Activated CD4-positive, CD25-positive, alpha-beta regulatory T cell treated with anti-CD3 and anti-CD28 coated beads, Interleukin-2, amount 50 U/mL, for 72 hours (primary cell): ENCODE measurements around the gene KIAA1958.

Experiments
- DNase-seq: peaks from one replicate; pipeline ENCODE4 v3.0.0; 2021

The KIAA1958 gene

GRCh38 chr9:112680731-112681402 lies 194.2 kb downstream of the KIAA1958 start:
- no peak for DNase-seq

- DNase-seq: no peak
These were observed 202.6 kb downstream of the KIAA1958 start for GRCh38 chr9:112689161-112689740.

DNA sequence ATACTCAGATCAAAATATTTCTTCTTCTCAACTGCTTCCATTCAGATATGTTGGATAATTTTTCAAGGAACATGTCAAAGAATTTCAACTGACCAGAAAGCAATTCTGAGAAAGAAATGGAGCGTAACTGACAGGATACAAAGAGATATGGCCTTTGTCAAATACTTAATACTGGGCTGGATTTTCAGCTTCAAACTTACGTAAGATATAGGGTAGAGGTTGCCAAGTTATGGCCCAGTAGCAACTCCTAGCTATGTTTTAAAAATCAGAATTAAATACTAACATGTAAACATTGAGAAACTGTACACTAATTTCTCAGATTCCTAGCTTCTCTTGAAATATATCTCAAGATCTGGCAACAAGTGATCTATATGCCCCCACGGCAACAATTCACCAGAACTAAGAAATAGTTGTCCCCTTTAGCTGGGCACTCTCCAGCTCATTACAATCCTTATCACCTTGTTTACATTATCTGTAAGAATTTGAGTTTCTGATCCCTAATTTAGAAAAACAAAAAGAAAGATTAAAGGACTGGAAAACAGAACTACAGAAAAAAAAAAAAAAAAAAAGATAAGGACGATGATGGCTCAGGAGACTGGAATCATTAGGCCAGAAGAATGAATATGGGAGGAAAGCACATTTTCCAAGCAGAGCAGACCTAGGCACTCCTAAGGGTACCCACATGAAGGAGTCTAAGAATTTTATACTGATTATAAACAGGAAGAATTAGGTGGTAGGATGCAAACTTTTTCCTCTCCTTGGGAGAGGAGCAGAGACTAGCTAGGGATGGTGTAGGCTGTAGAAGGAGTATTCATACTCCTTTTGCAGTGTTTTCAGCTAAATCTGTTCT lies 208.3 kb downstream of the KIAA1958 start:
- no peak for DNase-seq

DNA sequence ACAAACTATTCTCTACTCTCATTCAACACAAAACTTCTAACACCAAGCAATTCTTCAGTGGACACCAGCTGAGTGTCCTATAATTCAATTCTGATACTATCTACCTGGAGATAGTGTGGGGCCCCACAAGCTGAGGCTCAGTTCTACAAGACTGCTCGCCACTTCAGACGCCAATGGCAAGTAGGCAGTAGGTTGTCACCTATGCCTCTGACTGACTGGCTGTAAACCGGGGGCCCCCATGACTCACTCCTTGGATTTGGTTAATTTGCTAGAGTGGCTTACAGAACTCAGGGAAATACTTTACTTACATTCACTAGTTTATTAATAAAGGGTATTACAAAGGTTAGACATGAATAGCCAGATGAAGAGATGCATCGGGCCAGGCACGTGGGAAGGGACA lies 209.8 kb downstream of the KIAA1958 start:
- DNase-seq: no peak

- DNase-seq: no peak
These were observed 212.6 kb downstream of the KIAA1958 start for GRCh38 chr9:112699230-112699629.

- DNase-seq: no peak
These were observed 213.5 kb downstream of the KIAA1958 start for GRCh38 chr9:112700085-112700484.

- no peak for DNase-seq
These were observed 216.7 kb downstream of the KIAA1958 start for GRCh38 chr9:112703304-112703703.

DNA sequence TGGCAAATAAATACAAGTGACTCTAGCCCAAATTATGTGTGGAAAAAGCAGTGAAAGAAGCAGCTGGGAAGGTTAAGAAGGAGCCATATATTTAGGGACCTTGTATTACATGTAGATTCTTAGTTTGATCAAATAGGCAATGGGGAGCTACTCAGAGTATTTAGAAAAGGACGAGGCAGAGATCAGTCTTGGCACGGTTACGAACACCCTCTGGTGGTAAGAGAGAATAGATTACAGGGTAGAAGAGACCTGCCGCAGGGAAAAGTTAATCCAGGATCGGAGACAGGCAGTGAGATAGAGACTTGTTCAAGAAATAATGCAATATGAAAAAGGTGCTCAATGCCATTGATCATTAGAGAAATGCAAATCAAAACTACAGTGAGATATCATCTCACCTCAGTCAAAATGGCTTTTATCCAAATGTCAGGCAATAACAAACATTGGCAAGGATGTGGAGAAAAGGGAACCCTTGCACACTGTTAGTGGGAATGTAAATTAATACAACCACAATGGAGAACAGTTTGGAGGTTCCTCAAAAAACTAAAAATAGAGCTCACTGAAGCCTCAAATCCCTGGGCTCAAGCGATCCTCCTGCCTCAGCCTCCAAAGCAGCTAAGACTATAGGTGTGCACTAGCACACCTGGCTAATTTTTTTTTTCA lies 219.3 kb downstream of the KIAA1958 start:
- DNase-seq: no peak

DNA sequence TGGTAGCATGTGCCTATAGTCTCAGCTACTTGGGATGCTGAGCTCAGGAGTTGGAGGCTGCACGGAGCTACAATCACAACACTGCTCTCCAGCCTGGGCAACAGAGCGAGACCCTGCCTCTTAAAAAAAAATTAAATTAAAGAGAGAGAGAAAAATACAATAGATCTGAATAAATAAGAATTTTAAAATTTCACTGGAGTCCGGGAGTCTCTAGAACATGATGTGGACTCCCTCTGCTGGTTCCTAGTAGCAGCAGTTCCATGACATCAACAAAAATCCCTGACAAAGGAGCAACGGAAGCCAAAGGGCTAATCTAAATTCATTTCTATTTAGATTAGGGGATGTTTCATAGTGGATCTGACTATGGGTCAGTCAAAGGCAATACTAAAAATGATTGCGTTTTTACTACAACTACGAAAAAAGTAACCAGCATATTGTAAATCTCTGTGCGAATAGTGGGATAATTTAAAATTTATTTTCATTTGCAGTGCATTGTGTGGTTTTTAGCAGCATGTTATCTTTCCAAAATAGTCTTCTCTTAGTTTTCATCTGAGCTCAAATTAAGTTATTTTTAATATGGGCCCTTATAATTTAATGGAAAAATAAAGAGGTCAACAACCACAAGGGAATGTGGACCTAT lies 224.5 kb downstream of the KIAA1958 start:
- DNase-seq: no peak

- DNase-seq: no peak
These were observed 226.1 kb downstream of the KIAA1958 start for GRCh38 chr9:112712678-112713077.

DNA sequence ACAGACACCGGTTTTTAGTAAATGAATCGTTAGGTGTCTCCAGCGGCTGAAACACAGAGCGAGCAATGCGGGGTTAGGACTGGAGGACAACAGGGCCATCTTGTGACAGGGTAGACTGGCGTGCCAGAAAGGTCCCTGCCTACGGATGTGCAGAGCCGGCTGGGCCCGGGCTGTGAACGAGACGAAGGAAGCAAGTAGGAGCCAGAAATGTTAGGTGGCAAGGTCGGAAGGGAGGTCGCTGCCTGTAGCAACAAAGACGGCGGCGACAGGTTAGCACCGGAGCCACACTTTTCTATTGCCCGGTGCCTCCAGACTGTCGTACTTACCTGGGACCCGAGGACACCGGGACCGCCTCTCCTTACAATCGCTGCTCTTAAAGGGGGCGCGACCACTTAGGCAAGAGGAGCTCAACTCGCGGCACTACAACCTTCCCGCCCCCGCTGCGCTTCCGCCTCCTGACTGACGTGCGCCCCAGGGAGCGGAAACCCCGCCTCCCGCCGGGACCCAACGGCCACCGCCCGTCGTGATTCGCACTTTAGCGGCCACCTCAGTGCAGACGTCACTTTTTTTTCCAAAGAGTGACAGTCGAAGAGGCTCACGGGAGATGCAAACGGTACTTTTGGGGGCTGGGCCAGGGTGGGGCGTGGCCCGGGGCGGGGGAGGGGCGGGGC lies 231.2 kb downstream of the KIAA1958 start, which contains the start of gene INIP:
INIP (minus strand) TSS at position 457 of the 671 bp plus-strand sequence. CDS start 1,632 bp downstream, outside the sequence.
- peak; percentile 97 for DNase-seq
